ENCODE measurements around the gene SCAMP2.

The SCAMP2 gene

DNA sequence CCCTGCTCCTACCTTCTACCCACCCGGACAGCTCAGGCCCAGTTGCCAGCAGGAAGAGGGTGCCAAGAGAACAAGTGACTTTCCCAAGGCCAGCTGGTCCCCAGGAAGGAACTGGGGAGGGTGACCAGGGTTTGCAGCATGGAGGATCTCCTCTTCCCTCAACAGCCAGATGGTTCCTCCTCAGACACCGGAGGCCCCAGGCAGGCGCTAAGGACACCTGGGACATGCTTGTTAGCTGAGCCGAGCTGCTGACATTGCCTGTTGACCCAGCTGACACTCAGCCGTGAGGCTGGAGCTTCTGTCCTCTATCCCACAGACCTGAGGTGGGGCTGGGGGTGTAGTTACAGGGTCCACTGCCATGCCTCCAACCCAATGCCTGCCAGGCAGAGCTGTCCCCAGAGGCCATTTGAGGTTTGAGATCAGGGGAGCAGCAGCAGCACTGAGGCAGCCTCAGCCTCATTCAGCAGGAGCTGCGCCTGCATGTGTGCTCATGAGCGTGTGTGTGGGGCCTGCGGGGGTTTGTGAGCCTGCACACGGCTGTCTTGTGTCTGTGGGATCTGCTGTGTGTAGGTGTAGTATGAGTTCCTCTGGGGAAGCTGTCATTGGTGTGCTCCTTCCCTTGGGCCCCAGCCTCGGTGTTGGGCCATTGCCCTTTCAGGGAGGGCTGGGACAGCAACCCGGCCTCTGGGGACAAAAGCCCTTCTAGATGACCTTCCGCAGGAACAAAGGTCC is 39.6 kb downstream of the SCAMP2 start:
- no peak for TF ChIP-seq FOXP2 (optimal IDR thresholded peaks at IDR 0.05; ENCODE audit: control extremely low read depth, extremely low read length, insufficient read depth)
- TF ChIP-seq EZH2 (IDR thresholded peaks at IDR 0.05), result no peak
- TF ChIP-seq POLR2AphosphoS5 (IDR thresholded peaks at IDR 0.05; ENCODE audit: borderline replicate concordance, low read depth, low read length), result no peak
- no peak overlapping the region for H3K4me3 ChIP-seq
- H3K27ac ChIP-seq, result no peak overlapping the region
- H3K9me3 ChIP-seq (ENCODE audit: low read depth, low read length), result no peaks in the 10 kb centered on the region
- no peaks in the 10 kb centered on the region; the same call in 1 of the 2 replicates for H3K36me3 ChIP-seq (ENCODE audit: insufficient read depth, low read length)
- DNase-seq (ENCODE audit: low read depth, low spot score), result no peak
- H3K9ac ChIP-seq (ENCODE audit: insufficient read length), result no peak overlapping the region

DNA sequence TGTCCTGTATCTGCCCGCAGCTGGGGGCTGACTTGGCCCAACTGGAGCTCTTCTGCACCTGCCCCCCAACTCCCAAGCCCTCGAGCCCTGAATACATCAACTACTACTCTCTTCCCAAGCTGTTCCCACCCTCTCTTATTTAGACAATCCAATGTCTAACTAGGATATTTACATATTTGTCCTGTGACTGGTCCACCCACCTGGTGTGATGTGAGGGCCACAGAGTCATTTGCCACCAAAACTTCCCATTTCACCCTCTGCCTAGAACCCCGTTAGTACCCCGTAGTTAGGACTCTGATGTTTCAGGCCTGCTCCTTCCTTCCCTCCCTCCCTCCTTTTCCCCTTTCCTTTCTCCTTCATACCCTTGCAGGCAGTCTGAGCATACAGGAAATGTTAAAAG is 40.3 kb downstream of the SCAMP2 start:
- Histone ChIP-seq H3K9ac (ENCODE audit: insufficient read length) (no peak overlapping the region), H3K4me3 (no peak overlapping the region), H3K9me3 (ENCODE audit: low read depth, low read length) (no peaks in the 10 kb centered on the region), H3K27ac (no peak overlapping the region), H3K36me3 (ENCODE audit: insufficient read depth, low read length) (no peaks in the 10 kb centered on the region)
- no peak for DNase-seq (ENCODE audit: low read depth, low spot score)
- TF ChIP-seq FOXP2 (optimal IDR thresholded peaks at IDR 0.05; ENCODE audit: control extremely low read depth, extremely low read length, insufficient read depth) (no peak), EZH2 (IDR thresholded peaks at IDR 0.05) (no peak), POLR2AphosphoS5 (IDR thresholded peaks at IDR 0.05; ENCODE audit: borderline replicate concordance, low read depth, low read length) (no peak)

- H3K9me3 ChIP-seq (ENCODE audit: low read depth, low read length), result no peaks in the 10 kb centered on the region
- no peak for DNase-seq (ENCODE audit: low read depth, low spot score)
- H3K36me3 ChIP-seq (ENCODE audit: insufficient read depth, low read length), result no peaks in the 10 kb centered on the region
- TF ChIP-seq EZH2 (IDR thresholded peaks at IDR 0.05), result no peak
- no peak for TF ChIP-seq FOXP2 (optimal IDR thresholded peaks at IDR 0.05; ENCODE audit: control extremely low read depth, extremely low read length, insufficient read depth)
- no peak for TF ChIP-seq POLR2AphosphoS5 (IDR thresholded peaks at IDR 0.05; ENCODE audit: borderline replicate concordance, low read depth, low read length)
- H3K9ac ChIP-seq (ENCODE audit: insufficient read length), result no peak overlapping the region
- H3K27ac ChIP-seq, result no peak overlapping the region
- H3K4me3 ChIP-seq, result no peak overlapping the region
These were observed 41.2 kb downstream of the SCAMP2 start for GRCh38 chr15:74831813-74832495.

- Histone ChIP-seq H3K27ac (no peak overlapping the region), H3K9me3 (ENCODE audit: low read depth, low read length) (no peaks in the 10 kb centered on the region), H3K9ac (ENCODE audit: insufficient read length) (no peak overlapping the region), H3K4me3 (no peak overlapping the region), H3K36me3 (ENCODE audit: insufficient read depth, low read length) (no peaks in the 10 kb centered on the region)
- DNase-seq (ENCODE audit: low read depth, low spot score), result no peak
- TF ChIP-seq EZH2 (IDR thresholded peaks at IDR 0.05) (no peak), FOXP2 (optimal IDR thresholded peaks at IDR 0.05; ENCODE audit: control extremely low read depth, extremely low read length, insufficient read depth) (no peak), POLR2AphosphoS5 (IDR thresholded peaks at IDR 0.05; ENCODE audit: borderline replicate concordance, low read depth, low read length) (no peak)
These were observed 42.3 kb downstream of the SCAMP2 start for GRCh38 chr15:74830868-74831267.

GRCh38 chr15:74829991-74830390 is 43.2 kb downstream of the SCAMP2 start:
- Histone ChIP-seq H3K27ac (no peak overlapping the region), H3K4me3 (no peak overlapping the region), H3K36me3 (ENCODE audit: insufficient read depth, low read length) (no peaks in the 10 kb centered on the region), H3K9me3 (ENCODE audit: low read depth, low read length) (no peaks in the 10 kb centered on the region), H3K9ac (ENCODE audit: insufficient read length) (no peak overlapping the region)
- TF ChIP-seq FOXP2 (optimal IDR thresholded peaks at IDR 0.05; ENCODE audit: control extremely low read depth, extremely low read length, insufficient read depth) (no peak), POLR2AphosphoS5 (IDR thresholded peaks at IDR 0.05; ENCODE audit: borderline replicate concordance, low read depth, low read length) (no peak), EZH2 (IDR thresholded peaks at IDR 0.05) (no peak)
- no peak for DNase-seq (ENCODE audit: low read depth, low spot score)

DNA sequence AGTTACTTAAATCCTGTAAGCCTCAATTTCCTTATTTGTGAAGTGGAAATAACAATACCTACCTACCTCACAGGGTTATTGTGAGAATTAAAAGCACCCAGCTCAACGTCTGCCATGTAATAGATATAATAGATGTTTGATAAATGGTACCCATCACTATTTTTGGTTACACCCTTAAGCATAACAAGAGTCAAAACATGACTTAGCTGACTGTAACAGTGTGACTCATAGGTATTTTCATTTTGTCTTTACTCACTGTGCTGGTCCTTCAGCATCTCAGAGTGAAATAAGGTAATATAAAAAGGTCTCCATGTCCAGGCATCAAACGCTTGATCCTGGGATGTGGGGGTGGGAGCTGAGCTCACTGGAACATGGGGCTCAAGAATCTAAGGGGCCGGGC is 43.7 kb downstream of the SCAMP2 start:
- no peak overlapping the region for H3K4me3 ChIP-seq
- no peak overlapping the region for H3K27ac ChIP-seq
- no peak overlapping the region for H3K9ac ChIP-seq (ENCODE audit: insufficient read length)
- H3K9me3 ChIP-seq (ENCODE audit: low read depth, low read length), result no peaks in the 10 kb centered on the region
- TF ChIP-seq POLR2AphosphoS5 (IDR thresholded peaks at IDR 0.05; ENCODE audit: borderline replicate concordance, low read depth, low read length) (no peak), FOXP2 (optimal IDR thresholded peaks at IDR 0.05; ENCODE audit: control extremely low read depth, extremely low read length, insufficient read depth) (no peak), EZH2 (IDR thresholded peaks at IDR 0.05) (no peak)
- no peaks in the 10 kb centered on the region for H3K36me3 ChIP-seq (ENCODE audit: insufficient read depth, low read length)
- DNase-seq (ENCODE audit: low read depth, low spot score), result no peak

- H3K9me3 ChIP-seq (ENCODE audit: low read depth, low read length), result no peaks in the 10 kb centered on the region
- no peak overlapping the region for H3K9ac ChIP-seq (ENCODE audit: insufficient read length)
- TF ChIP-seq EZH2 (IDR thresholded peaks at IDR 0.05) (no peak), FOXP2 (optimal IDR thresholded peaks at IDR 0.05; ENCODE audit: control extremely low read depth, extremely low read length, insufficient read depth) (no peak)
- H3K4me3 ChIP-seq, result no peak overlapping the region
- no peak overlapping the region for H3K27ac ChIP-seq
- DNase-seq (ENCODE audit: low read depth, low spot score), result no peak
- H3K36me3 ChIP-seq (ENCODE audit: insufficient read depth, low read length), result no peaks in the 10 kb centered on the region
These were observed 44.3 kb downstream of the SCAMP2 start for GRCh38 chr15:74828835-74829234.

DNA sequence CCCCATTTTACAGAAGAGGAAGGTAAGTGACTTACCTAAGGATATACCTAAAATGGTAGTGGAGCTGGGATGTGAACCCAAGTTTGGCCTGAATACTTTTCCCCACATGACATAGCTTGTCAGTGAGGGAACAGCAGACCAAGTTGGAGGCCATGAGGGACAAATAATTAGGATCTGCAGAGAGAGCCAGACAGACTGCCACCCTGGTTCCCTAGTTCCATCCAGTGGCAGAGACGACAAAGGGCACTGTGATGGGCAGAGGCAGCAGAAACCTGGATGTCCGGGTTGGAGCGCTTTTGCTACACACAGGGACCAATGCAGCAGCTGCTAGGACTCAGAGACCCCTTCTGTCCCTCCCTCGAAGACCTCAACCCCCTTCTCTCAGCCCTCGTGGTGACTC is 45.6 kb downstream of the SCAMP2 start:
- TF ChIP-seq FOXP2 (optimal IDR thresholded peaks at IDR 0.05; ENCODE audit: control extremely low read depth, extremely low read length, insufficient read depth), result no peak
- no peak for TF ChIP-seq EZH2 (IDR thresholded peaks at IDR 0.05)
- TF ChIP-seq POLR2AphosphoS5 (IDR thresholded peaks at IDR 0.05; ENCODE audit: borderline replicate concordance, low read depth, low read length), result no peak
- no peak overlapping the region for H3K4me3 ChIP-seq
- H3K9me3 ChIP-seq (ENCODE audit: low read depth, low read length), result no peaks in the 10 kb centered on the region
- H3K9ac ChIP-seq (ENCODE audit: insufficient read length), result no peak overlapping the region
- DNase-seq (ENCODE audit: low read depth, low spot score), result no peak
- no peaks in the 10 kb centered on the region for H3K36me3 ChIP-seq (ENCODE audit: insufficient read depth, low read length)
- H3K27ac ChIP-seq, result no peak overlapping the region

Measured in SK-N-MC (cell line).